PC-3 (cell line): ENCODE measurements around the gene TK2.

Experiments used
- CTCF ChIP-seq: fragments of 300-600 bp; sonication (generic); conservative IDR thresholded peaks from 2 replicates; pipeline ENCODE4 v1.5.1; 2017; ENCODE audit warnings: antibody characterized with exemption, low read depth, mild to moderate bottlenecking, low read length
- EZH2 ChIP-seq: fragments of 300-600 bp; sonication (generic); IDR thresholded peaks from one replicate; pipeline ENCODE4 v1.6.1; 2017; ENCODE audit warnings: antibody characterized with exemption, mild to moderate bottlenecking, low read length; ENCODE audit not compliant: unreplicated experiment
- EZH2phosphoT487 ChIP-seq: fragments of 300-600 bp; sonication (generic); IDR thresholded peaks from 2 replicates; pipeline ENCODE4 v1.6.1; 2018; ENCODE audit warnings: mild to moderate bottlenecking, antibody characterized with exemption, low read length, borderline replicate concordance

DNA sequence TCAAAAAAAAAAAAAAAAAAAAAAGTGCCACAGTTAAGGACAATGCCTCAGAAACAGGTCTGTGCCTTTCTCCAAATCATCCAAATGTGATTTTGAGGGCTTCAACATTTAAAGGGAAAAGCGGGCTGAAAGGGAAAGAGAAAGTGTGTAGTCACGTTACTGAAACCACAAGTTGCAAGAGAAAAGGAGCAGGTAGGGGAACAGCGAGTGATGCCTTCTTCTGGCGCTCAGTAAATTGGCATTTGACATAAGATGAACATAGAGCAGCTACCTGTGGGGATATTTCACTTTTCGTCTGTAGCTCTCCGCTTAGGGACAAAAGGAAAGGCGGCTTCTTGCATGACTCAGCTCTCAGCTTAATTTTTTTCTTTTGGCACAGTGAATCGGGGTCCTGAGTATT is 40.4 kb upstream of the TK2 start:
- TF ChIP-seq CTCF (no peak), EZH2 (no peak), EZH2phosphoT487 (no peak)
